Heart right ventricle (tissue), 16 donors: ENCODE data around the gene PLCB3. TPM values are rescaled to one million over a fixed set of nuclear protein-coding genes. Genes with fewer than 3 reads are reported as not detected.
A peak's percentile ranks its signal among the peaks of the same experiment; 100 is the strongest.

ENCODE experiments used
- ATAC-seq, 8 donors: fragments of 200-7000 bp; cut with Tn5 transposase; one replicate each; pipeline ENCODE4 v1.9.1; 2020; ENCODE audit warnings: mild to moderate bottlenecking in 8 of 8, moderate library complexity in 8 of 8, moderate number of reproducible peaks in 1 of 8
- DNase-seq, 2 donors: peaks; one replicate each; pipeline ENCODE4 v3.0.0-alpha.2; 2020
- H3K27ac ChIP-seq, 10 donors: fragments of 200-600 bp; sonication (generic) in 2 of 10; one replicate each; pipeline versions ENCODE4 v1.5.0 to v1.8.0; 2020 to 2022; ENCODE audit warnings: mild to moderate bottlenecking in 3 of 10
- H3K27me3 ChIP-seq, 7 donors: fragments of 200-600 bp; one replicate each; pipeline ENCODE4 v1.8.0; 2021 to 2022; ENCODE audit warnings: mild to moderate bottlenecking in 2 of 7
- H3K36me3 ChIP-seq, 9 donors: fragments of 200-600 bp; sonication (generic) in 1 of 9; one replicate each; pipeline versions ENCODE4 v1.5.0 to v1.8.0; 2020 to 2022; ENCODE audit warnings: mild to moderate bottlenecking in 2 of 9
- H3K4me1 ChIP-seq, 9 donors: fragments of 200-600 bp; sonication (generic) in 1 of 9; one replicate each; pipeline versions ENCODE4 v1.5.0 to v1.8.0; 2020 to 2022; ENCODE audit warnings: mild to moderate bottlenecking in 4 of 9
- H3K4me3 ChIP-seq, 10 donors: fragments of 200-600 bp; sonication (generic) in 2 of 10; one replicate each; pipeline versions ENCODE4 v1.5.0 to v1.8.0; 2020 to 2022; ENCODE audit warnings: mild to moderate bottlenecking in 7 of 10, moderate library complexity in 2 of 10
- H3K9me3 ChIP-seq, 11 donors: fragments of 200-600 bp in 10 of 11; sonication (generic) in 2 of 11; one replicate each; pipeline versions ENCODE4 v1.5.0 to v1.8.0; 2013 to 2022; ENCODE audit warnings: mild to moderate bottlenecking in 2 of 11, control low read depth in 1 of 11, moderate library complexity in 1 of 11
- WGBS, 2 donors: extraction: QIAGEN DNeasy Blood & Tissue Kit; methylation state at CpG; one replicate each; pipeline ENCODE4 v1.1.7; 2013; ENCODE audit warnings: inconsistent platforms in 1 of 2; 5-methylcytosine and 5-hydroxymethylcytosine counted together
- intact Hi-C, 10 donors: fragments of 100-400 bp; cut with DNase I; formaldehyde crosslinking; loops; one replicate each; pipeline versions ENCODE4 v1.11.1 to v1.14.2; 2022
- polyA plus RNA-seq, 2 donors: library from polyadenylated mRNA; stranded (reverse); fragments of 200-250 nt; gene quantifications; one replicate each; pipeline ENCODE4 v1.2.3, GENCODE V29; 2013
- total RNA-seq, 10 donors: library from RNA; stranded (reverse); fragmentation: NEBNext Ultra II Directional in 3 of 10; extraction: Animal tissue kit (Norgen Biotek cat#: 25700) in 3 of 10; gene quantifications; one replicate each; pipeline versions ENCODE4 v1.2.1 to v1.2.4, GENCODE V29; 2021 to 2023
- TF ChIP-seq, protein P1 (sequence below), 9 donors: fragments of 200-600 bp; sonication (generic) in 2 of 9; IDR thresholded peaks; one replicate each; pipeline versions ENCODE4 v1.5.0 to v1.8.0; 2021 to 2022; ENCODE audit warnings: antibody characterized with exemption in 9 of 9, mild to moderate bottlenecking in 5 of 9, moderate library complexity in 1 of 9
- donor health status: Arrhythmogenic right ventricular cardiomyopathy.
- donor health status: ischemic (EF 13 %, LVEDD 7.1; RV severe dilation, severe dysfunction).
- donor health status: healthy with polysubstance abuse.
- donor health status: DM: no; HTN: yes; CAD: no.
- donor health status: DM: no; HTN: no; CAD: no.
- donor health status: ischemic (EF 25% LVEDD 6.9; RV normal size, moderate dysfunction).
- donor health status: ischemic (EF 25% LVEDD 5.7; RV mildly dilated, moderate dysfunction).
- donor health status: healthy.
- donor health status: DM: yes; HTN: yes; CAD: no.
- donor health status: Ischemic cardiomyopathy.
- donor health status: ischemic (EF 35%, LVEDD 5.7; RV mildly dilated, moderate dysfunction).
- donor health status: nonischemic (EF 11% LVEDD 7.7; RV severe dilation, severe dysfunction).
- donor health status: DM: yes; HTN: yes; CAD: no.
- donor health status: PGD.
- donor health status: ischemic (EF 29% LVEDD 5.4; RV normal size, mild dysfunction).
- donor health status: nonischemic (EF 23%, LVEDD 6.1; RV moderate dilation, normal function).

The PLCB3 gene
- total and polyA plus RNA-seq, 12 donors = 5.8 to 13.3 (median 8.9) TPM

DNA sequence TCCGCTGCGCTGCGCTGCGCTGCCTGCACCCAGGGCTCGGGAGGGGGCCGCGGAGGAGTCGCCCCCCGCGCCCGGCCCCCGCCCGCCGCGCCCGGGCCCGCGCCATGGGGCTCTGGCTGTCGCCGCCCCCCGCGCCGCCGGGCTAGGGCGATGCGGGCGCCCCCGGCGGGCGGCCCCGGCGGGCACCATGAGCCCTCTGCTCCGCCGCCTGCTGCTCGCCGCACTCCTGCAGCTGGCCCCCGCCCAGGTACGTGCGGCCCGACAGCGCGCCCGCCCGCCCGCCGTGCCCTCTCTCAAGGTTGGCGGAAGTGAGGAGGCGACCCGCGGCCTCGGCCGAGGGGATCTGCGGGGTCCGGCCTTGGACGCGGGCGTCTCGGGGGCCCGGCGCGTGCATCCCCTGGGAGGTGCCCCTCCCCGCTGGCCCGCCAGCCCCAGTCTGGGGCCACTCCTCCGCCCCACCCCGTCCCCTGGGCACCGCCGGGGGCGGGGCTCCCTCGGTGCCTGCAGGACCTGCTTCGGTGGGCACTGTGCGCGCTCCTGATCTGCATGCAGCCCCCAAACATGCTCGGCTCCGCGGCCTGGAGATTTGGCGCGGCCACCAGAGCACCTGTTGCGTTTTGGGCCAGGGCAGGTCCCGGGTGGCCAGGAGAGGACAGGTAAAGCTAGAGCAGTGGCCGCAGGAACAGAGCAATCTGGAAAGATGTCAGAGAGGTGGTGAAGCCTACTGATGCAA, 16.5 kb upstream of the PLCB3 start:
- H3K36me3 ChIP-seq = peaks cover 0 to 30% (median 0%) of the 10 kb centered on the region in 9 donors
- no peaks in the 10 kb centered on the region for H3K9me3 ChIP-seq
- TF ChIP-seq, protein P1, sequence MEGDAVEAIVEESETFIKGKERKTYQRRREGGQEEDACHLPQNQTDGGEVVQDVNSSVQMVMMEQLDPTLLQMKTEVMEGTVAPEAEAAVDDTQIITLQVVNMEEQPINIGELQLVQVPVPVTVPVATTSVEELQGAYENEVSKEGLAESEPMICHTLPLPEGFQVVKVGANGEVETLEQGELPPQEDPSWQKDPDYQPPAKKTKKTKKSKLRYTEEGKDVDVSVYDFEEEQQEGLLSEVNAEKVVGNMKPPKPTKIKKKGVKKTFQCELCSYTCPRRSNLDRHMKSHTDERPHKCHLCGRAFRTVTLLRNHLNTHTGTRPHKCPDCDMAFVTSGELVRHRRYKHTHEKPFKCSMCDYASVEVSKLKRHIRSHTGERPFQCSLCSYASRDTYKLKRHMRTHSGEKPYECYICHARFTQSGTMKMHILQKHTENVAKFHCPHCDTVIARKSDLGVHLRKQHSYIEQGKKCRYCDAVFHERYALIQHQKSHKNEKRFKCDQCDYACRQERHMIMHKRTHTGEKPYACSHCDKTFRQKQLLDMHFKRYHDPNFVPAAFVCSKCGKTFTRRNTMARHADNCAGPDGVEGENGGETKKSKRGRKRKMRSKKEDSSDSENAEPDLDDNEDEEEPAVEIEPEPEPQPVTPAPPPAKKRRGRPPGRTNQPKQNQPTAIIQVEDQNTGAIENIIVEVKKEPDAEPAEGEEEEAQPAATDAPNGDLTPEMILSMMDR (IDR thresholded peaks at IDR 0.05) = peak in 2 of 9 donors; percentile 5 to 32
- H3K27ac ChIP-seq = peak overlapping the region; percentile 86 to 96 (median 91)
- peak overlapping the region; percentile 53 to 85 (median 72) for H3K4me3 ChIP-seq
- WGBS, 2 donors = 3 to 4% methylated on average over 44 to 65 of the region's 80 CpGs
- no peaks in the 10 kb centered on the region for H3K27me3 ChIP-seq
- DNase-seq (peak in 1 of 2 donors; percentile 69), ATAC-seq (peak; percentile 11 to 47 (median 30))
- peaks cover 2 to 71% (median 41%) of the 10 kb centered on the region in 9 donors for H3K4me1 ChIP-seq
- intact Hi-C loops = no loop called here

DNA sequence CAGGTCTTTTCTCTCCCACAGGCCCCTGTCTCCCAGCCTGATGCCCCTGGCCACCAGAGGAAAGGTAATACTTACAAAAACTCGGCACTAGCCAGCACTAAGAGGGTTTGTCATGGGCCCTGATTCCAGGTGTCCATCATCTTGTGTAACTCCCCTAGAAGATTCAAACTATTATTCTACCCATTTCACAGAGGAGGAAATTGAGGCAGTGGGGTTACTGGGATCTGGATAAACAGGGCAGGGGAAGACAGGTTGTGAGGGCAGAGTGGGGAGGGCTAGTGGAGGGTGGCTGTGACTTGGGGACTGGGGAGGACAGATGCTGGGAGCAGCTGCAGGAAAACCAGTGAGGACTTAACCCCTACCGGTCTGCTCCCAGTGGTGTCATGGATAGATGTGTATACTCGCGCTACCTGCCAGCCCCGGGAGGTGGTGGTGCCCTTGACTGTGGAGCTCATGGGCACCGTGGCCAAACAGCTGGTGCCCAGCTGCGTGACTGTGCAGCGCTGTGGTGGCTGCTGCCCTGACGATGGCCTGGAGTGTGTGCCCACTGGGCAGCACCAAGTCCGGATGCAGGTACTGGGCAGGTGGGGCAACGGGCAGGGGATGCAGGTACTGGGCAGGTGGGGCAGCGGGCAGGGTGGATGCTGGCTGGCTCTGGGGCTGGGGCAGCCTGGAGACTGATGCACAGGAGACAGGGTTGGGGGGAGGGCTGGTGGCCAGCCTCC, 15.7 kb upstream of the PLCB3 start:
- H3K36me3 ChIP-seq = peaks cover 0 to 30% (median 0%) of the 10 kb centered on the region in 9 donors
- ATAC-seq = no peak
- H3K9me3 ChIP-seq = no peaks in the 10 kb centered on the region
- H3K27me3 ChIP-seq = no peaks in the 10 kb centered on the region
- 78 to 81% methylated on average over 11 to 12 of the region's 12 CpGs for WGBS, 2 donors
- DNase-seq = no peak
- peak overlapping the region; percentile 53 to 85 (median 72) for H3K4me3 ChIP-seq
- H3K27ac ChIP-seq = peak overlapping the region; percentile 86 to 96 (median 91)
- TF ChIP-seq, protein P1 (IDR thresholded peaks at IDR 0.05) = no peak
- H3K4me1 ChIP-seq = peaks cover 4 to 74% (median 47%) of the 10 kb centered on the region in 9 donors
- intact Hi-C loops = no loop called here

DNA sequence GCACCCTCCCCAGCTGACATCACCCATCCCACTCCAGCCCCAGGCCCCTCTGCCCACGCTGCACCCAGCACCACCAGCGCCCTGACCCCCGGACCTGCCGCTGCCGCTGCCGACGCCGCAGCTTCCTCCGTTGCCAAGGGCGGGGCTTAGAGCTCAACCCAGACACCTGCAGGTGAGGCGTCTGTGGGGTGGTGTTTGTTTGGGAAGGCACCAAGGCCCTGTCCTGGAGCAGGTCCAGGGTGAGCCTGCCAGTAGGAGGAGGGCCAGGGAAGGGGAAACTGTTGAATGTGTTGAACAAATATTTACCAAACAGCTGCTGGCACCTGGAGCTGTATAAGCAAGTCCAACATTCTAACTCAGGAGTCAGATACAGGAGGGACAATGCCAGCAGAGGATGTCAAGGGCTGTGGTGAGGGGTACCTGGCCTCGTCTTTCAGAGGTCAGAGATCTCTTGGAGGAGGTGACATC, 13.8 kb upstream of the PLCB3 start:
- Histone ChIP-seq H3K27me3 (no peaks in the 10 kb centered on the region), H3K9me3 (no peaks in the 10 kb centered on the region), H3K27ac (peak overlapping the region in 6 of 10 donors; percentile 10 to 99 (median 26)), H3K4me3 (no peak overlapping the region), H3K4me1 (peaks cover 10 to 64% (median 37%) of the 10 kb centered on the region in 9 donors), H3K36me3 (peaks cover 0 to 30% (median 0%) of the 10 kb centered on the region in 9 donors)
- intact Hi-C loops = no loop called here
- ATAC-seq (no peak), DNase-seq (no peak)
- WGBS, 2 donors = 67% methylated on average over 12 of the region's 12 CpGs
- TF ChIP-seq, protein P1 (IDR thresholded peaks at IDR 0.05) = no peak

DNA sequence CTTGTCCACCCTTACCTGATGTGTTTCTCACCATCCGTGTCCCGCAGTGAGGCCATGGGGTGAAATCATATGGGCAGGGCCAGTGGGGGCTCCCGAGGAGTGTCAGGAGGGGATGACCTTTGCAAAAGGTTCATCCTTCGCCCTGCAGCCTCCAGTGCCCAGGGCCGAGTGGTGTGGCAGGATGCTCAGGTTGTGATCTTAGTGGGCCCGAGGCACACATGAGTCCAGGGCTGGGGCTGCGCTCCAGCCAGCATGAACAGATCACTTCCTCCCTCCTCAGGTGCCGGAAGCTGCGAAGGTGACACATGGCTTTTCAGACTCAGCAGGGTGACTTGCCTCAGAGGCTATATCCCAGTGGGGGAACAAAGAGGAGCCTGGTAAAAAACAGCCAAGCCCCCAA, 13.3 kb upstream of the PLCB3 start:
- intact Hi-C loops = no loop called here
- ATAC-seq = no peak

More for the DNA sequence above, 13.3 kb upstream of the PLCB3 start:
- WGBS, 2 donors = 91 to 94% methylated on average over 9 of the region's 9 CpGs
- TF ChIP-seq, protein P1 (IDR thresholded peaks at IDR 0.05) = no peak
- no peaks in the 10 kb centered on the region for H3K9me3 ChIP-seq
- no peaks in the 10 kb centered on the region for H3K27me3 ChIP-seq
- no peak for DNase-seq
- no peak overlapping the region for H3K4me3 ChIP-seq
- H3K36me3 ChIP-seq = peaks cover 0 to 32% (median under 1%) of the 10 kb centered on the region in 9 donors
- peak overlapping the region in 6 of 10 donors; percentile 10 to 99 (median 24) for H3K27ac ChIP-seq
- peaks cover 13 to 68% (median 42%) of the 10 kb centered on the region in 9 donors for H3K4me1 ChIP-seq
